ENCODE measurements around the gene PATJ. TPM values are rescaled to one million over a fixed set of nuclear protein-coding genes. Genes with fewer than 3 reads are reported as not detected.
"Not testable (repeated sequence)": the region's sequence is repeated elsewhere in the genome, so short reads cannot be mapped to it uniquely, and the experiment has no call there.

Gene PATJ
- total RNA-seq, 2 donors from 2014 or later, result 56.6 to 72.1 TPM

DNA sequence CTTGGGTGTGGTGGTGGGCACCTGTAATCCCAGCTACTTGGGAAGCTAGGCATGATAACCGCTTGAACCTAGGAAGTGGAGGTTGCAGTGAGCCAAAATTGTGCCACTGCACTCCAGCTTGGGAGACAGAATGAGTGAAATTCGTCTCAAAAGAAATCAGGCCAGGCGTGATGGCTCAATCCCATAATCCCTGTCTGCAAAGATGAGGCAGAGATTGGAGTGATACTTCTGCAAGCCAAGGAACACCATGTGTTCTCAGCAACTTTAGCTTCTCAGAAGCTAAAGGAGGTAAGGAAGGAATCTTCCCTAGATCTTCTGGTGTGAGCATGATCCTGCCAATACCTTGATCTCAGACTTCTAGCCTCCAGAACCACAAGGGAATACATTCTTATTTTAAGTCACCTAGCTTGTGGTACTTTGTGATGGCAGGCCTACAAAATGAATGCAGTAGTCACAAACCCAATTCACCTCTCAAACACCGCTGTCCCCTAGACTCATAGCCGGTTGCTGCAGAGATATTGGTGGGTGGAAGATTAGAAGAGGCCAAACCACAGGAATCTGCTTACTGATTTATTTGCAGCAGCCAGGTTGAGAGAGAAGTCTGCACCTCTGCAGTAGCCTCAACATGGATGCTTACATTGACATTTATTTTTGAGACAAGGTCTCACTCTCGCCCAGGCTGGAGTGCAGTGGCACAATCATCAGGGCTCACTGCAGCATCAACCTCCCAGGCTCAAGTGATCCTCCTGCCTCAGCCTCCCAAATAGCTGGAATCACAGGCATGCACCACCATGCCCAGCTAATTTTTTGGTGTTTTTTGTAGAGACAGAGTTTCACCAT is 471.0 kb downstream of the PATJ start:
- H3K4me1 Mint-ChIP-seq, result no peaks in the 10 kb centered on the region
- H3K27ac Mint-ChIP-seq, result no peak overlapping the region
- ATAC-seq, result no peak
- H3K27me3 Mint-ChIP-seq, result no peaks in the 10 kb centered on the region
- H3K4me3 Mint-ChIP-seq, result no peak overlapping the region
- no peak for DNase-seq
- H3K36me3 Mint-ChIP-seq (ENCODE audit: low read depth), result no peaks in the 10 kb centered on the region
- no peaks in the 10 kb centered on the region for H3K9me3 ChIP-seq (ENCODE audit: control insufficient read depth, low read length, poor library complexity, severe bottlenecking)

DNA sequence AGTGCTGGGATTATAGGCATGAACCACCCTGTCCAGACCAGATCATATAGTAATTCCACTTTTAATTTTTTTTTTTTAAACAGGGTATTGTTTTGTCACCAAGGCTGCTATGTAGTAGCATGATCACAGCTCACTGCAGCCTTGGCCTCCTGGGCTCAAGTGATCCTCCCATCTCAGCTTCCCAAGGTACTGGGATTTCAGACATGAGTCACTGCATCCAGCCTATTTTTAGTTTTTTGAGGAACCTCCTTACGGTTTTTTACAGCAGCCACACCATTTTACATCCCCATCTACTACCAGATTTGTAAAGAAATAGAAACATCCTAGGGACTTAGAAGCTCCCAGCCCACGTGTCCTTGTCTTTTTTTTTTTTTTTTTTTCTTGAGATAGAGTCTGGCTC is 476.3 kb downstream of the PATJ start:
- no peaks in the 10 kb centered on the region for H3K4me1 Mint-ChIP-seq
- H3K36me3 Mint-ChIP-seq (ENCODE audit: low read depth), result no peaks in the 10 kb centered on the region
- H3K27me3 Mint-ChIP-seq, result no peaks in the 10 kb centered on the region
- no peak for ATAC-seq
- H3K9me3 ChIP-seq (ENCODE audit: control insufficient read depth, low read length, poor library complexity, severe bottlenecking), result no peaks in the 10 kb centered on the region
- H3K4me3 Mint-ChIP-seq, result no peak overlapping the region
- no peak for DNase-seq
- H3K27ac Mint-ChIP-seq, result no peak overlapping the region

DNA sequence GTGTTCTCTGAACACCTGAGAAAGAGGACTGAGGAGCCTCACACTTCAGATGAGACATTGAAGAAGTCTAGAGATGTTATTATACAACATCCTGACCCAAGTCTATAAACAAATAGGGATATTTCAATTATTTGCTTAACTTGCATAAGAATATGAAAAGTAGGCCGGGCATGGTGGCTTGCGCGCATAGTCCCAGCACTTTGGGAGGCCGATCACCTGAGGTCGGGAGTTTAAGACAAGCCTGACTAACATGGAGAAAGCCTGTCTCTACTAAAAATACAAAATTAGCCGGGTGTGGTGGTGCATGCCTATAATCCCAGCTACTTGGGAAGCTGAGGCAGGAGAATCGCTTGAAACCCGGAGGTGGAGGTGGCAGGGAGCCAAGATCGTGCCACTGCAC is 478.2 kb downstream of the PATJ start:
- not testable (repeated sequence) for ATAC-seq; DNase-seq; H3K4me3 Mint-ChIP-seq; H3K27me3 Mint-ChIP-seq; H3K27ac Mint-ChIP-seq; H3K36me3 Mint-ChIP-seq (ENCODE audit: low read depth); H3K4me1 Mint-ChIP-seq; H3K9me3 ChIP-seq (ENCODE audit: control insufficient read depth, low read length, poor library complexity, severe bottlenecking)

DNA sequence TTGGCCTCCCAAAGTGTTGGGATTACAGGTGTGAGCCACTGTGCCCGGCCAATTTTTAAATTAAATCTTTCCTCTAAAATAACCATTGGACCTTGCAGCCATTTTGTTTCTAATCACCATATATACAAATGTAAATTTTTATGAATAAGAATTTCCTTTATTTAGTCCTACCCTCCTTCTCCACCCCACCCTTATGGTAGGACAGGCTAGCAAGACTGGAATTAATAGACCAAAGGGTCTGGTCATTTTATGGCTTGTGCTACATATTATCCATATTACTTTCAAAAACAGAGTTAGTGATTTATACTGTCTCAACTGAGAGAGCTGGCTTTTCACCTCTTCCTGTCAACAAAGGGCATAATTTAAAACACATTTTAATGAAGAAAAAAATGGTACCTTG is 478.9 kb downstream of the PATJ start:
- DNase-seq, result no peak
- no peaks in the 10 kb centered on the region for H3K27me3 Mint-ChIP-seq
- no peaks in the 10 kb centered on the region for H3K9me3 ChIP-seq (ENCODE audit: control insufficient read depth, low read length, poor library complexity, severe bottlenecking)
- no peaks in the 10 kb centered on the region for H3K36me3 Mint-ChIP-seq (ENCODE audit: low read depth)
- ATAC-seq, result no peak
- no peak overlapping the region for H3K4me3 Mint-ChIP-seq
- H3K4me1 Mint-ChIP-seq, result no peaks in the 10 kb centered on the region
- H3K27ac Mint-ChIP-seq, result no peak overlapping the region

DNA sequence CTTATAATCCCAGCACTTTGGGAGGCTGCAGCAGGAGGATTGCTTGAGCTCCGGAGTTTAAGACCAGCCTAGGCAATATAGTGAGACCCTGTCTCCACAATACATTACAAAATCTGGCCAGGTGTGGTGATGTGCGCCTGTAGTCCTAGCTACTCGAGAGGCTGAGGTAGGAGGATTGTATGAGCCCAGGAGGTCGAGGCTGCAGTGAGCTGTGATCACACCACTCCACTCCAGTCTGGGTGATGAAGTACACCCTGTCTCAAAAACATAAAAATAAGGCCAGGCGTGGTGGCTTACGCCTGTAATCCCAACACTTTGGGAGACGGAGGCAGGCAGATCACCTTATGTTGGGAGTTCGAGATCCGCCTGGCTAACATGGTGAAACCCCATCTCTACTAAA is 480.0 kb downstream of the PATJ start:
- Mint-ChIP-seq H3K27ac (no peak overlapping the region), H3K4me3 (no peak overlapping the region), H3K4me1 (no peaks in the 10 kb centered on the region), H3K36me3 (ENCODE audit: low read depth) (no peaks in the 10 kb centered on the region), H3K27me3 (no peaks in the 10 kb centered on the region)
- ATAC-seq (no peak), DNase-seq (no peak)
- H3K9me3 ChIP-seq (ENCODE audit: control insufficient read depth, low read length, poor library complexity, severe bottlenecking), result no peaks in the 10 kb centered on the region

DNA sequence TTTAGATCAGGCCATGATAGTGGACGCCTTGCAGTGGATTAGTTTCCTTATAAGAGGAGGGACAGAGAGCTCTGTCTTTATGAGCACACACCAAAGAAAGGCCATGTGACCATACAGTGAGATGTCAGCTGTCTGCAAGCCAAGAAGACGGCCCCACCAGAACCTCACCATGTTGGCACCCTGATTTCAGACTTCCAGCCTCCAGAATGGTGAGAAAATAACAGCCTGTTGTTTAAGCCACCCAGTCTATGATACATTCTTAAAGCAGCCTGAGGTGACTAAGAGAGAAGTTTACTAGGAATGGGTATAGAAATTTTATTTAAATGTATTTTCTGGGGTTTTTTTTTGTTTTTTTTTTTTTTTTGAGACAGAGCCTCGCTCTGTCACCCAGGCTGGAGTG is 481.9 kb downstream of the PATJ start:
- DNase-seq, result no peak
- ATAC-seq, result no peak
- no peaks in the 10 kb centered on the region for H3K4me1 Mint-ChIP-seq
- H3K27ac Mint-ChIP-seq, result no peak overlapping the region
- no peaks in the 10 kb centered on the region for H3K36me3 Mint-ChIP-seq (ENCODE audit: low read depth)
- no peaks in the 10 kb centered on the region for H3K9me3 ChIP-seq (ENCODE audit: control insufficient read depth, low read length, poor library complexity, severe bottlenecking)
- H3K27me3 Mint-ChIP-seq, result peaks cover 15% of the 10 kb centered on the region
- H3K4me3 Mint-ChIP-seq, result no peak overlapping the region

DNA sequence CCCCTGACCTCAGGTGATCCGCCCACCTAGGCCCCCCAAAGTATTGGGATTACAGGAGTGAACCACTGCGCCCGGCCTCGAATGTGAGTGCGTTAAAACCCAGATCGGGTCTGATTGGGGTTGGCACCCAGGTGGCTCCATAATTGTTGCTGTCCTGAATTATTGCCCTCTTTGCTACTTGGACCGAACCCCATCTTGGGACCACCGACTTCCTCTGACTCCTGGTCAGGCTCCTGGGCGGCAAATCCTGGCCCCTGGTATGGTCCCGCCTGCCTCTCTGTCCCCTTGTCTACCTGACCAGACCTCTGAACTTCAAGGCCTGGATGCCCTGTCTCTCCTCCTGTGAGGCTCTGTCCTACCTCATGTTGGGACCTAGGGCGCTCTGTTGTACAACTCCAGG is 485.2 kb downstream of the PATJ start:
- no peak for ATAC-seq
- no peaks in the 10 kb centered on the region for H3K36me3 Mint-ChIP-seq (ENCODE audit: low read depth)

More for the DNA sequence above, 485.2 kb downstream of the PATJ start:
- no peaks in the 10 kb centered on the region for H3K9me3 ChIP-seq (ENCODE audit: control insufficient read depth, low read length, poor library complexity, severe bottlenecking)
- no peak overlapping the region for H3K27ac Mint-ChIP-seq
- H3K4me3 Mint-ChIP-seq, result no peak overlapping the region
- H3K27me3 Mint-ChIP-seq, result peaks cover 26% of the 10 kb centered on the region
- H3K4me1 Mint-ChIP-seq, result no peaks in the 10 kb centered on the region
- DNase-seq, result no peak

Other genes with a start within 250 kb of the PATJ start
- 10 to 100 TPM; 17.7 to 22.1 TPM for gene TM2D1, start 17.3 kb upstream of the PATJ start, total RNA-seq